HG03354 (cell line): ENCODE measurements around the gene UTP20.
A peak's percentile ranks its signal among the peaks of the same experiment; 100 is the strongest.
"Not testable (repeated sequence)": the region's sequence is repeated elsewhere in the genome, so short reads cannot be mapped to it uniquely, and the experiment has no call there.

Experiments
- ATAC-seq: cut with Tn5 transposase; IDR thresholded peaks from one replicate; pipeline ENCODE4 v1.9.1; 2021; ENCODE audit warnings: mild to moderate bottlenecking; ENCODE audit not compliant: unreplicated experiment, poor library complexity, severe bottlenecking

The UTP20 gene

GRCh38 chr12:101323255-101323654 is 43.4 kb downstream of the UTP20 start:
- no peak for ATAC-seq

- ATAC-seq, result no peak
These were observed 45.7 kb downstream of the UTP20 start for GRCh38 chr12:101325590-101325989.

- ATAC-seq, result no peak
These were observed 47.1 kb downstream of the UTP20 start for GRCh38 chr12:101327051-101327450.

GRCh38 chr12:101327546-101327945 is 47.6 kb downstream of the UTP20 start:
- no peak for ATAC-seq

GRCh38 chr12:101328917-101329316 is 49.0 kb downstream of the UTP20 start:
- ATAC-seq, result no peak

GRCh38 chr12:101330631-101331030 is 50.7 kb downstream of the UTP20 start:
- ATAC-seq, result no peak

- no peak for ATAC-seq
These were observed 56.5 kb downstream of the UTP20 start for GRCh38 chr12:101336437-101336836.

GRCh38 chr12:101338087-101338486 is 58.2 kb downstream of the UTP20 start:
- no peak for ATAC-seq

GRCh38 chr12:101343893-101344292 is 64.0 kb downstream of the UTP20 start:
- no peak for ATAC-seq

- no peak for ATAC-seq
These were observed 71.8 kb downstream of the UTP20 start for GRCh38 chr12:101351682-101352081.

GRCh38 chr12:101356794-101357193 is 76.9 kb downstream of the UTP20 start:
- no peak for ATAC-seq

- no peak for ATAC-seq
These were observed 81.5 kb downstream of the UTP20 start for GRCh38 chr12:101361455-101361854.

GRCh38 chr12:101368016-101368415 is 88.1 kb downstream of the UTP20 start:
- no peak for ATAC-seq

- no peak for ATAC-seq
These were observed 92.5 kb downstream of the UTP20 start for GRCh38 chr12:101372431-101372830.

- ATAC-seq, result no peak
These were observed 95.7 kb downstream of the UTP20 start for GRCh38 chr12:101375573-101375972.

- ATAC-seq, result no peak
These were observed 99.2 kb downstream of the UTP20 start for GRCh38 chr12:101379149-101379548.

- ATAC-seq, result not testable (repeated sequence)
These were observed 111.3 kb downstream of the UTP20 start for GRCh38 chr12:101391181-101391580.

- ATAC-seq, result peak; percentile 41
These were observed 127.1 kb downstream of the UTP20 start for GRCh38 chr12:101407049-101407435.

- ATAC-seq, result peak; percentile 83
These were observed 127.8 kb downstream of the UTP20 start, which contains the start of gene ARL1 for GRCh38 chr12:101407436-101408345. Gene ARL1 (minus strand): TSS chr12:101407772. CDS start chr12:101407645, 127 bp downstream.

GRCh38 chr12:101410169-101410568 is 130.3 kb downstream of the UTP20 start:
- not testable (repeated sequence) for ATAC-seq

GRCh38 chr12:101414533-101415119 is 134.7 kb downstream of the UTP20 start:
- no peak for ATAC-seq
